HG03108 (cell line): ENCODE results near the gene ECHS1.
"Not testable (repeated sequence)": the region's sequence is repeated elsewhere in the genome, so short reads cannot be mapped to it uniquely, and the experiment has no call there.

ENCODE experiments used
- ATAC-seq: cut with Tn5 transposase; IDR thresholded peaks from one replicate; pipeline ENCODE4 v1.9.1; 2021; ENCODE audit warnings: moderate library complexity; ENCODE audit not compliant: unreplicated experiment

ECHS1 gene

GRCh38 chr10:133400624-133401424 lies 27.7 kb upstream of the ECHS1 start:
- ATAC-seq: peak; percentile 75

GRCh38 chr10:133399123-133399601 lies 26.0 kb upstream of the ECHS1 start:
- no peak for ATAC-seq

- ATAC-seq: no peak
Observed at GRCh38 chr10:133397938-133398337, 24.8 kb upstream of the ECHS1 start.

- ATAC-seq: no peak
Observed at GRCh38 chr10:133396035-133396624, 23.0 kb upstream of the ECHS1 start.

GRCh38 chr10:133394801-133395221 lies 21.7 kb upstream of the ECHS1 start:
- no peak for ATAC-seq

- ATAC-seq: peak; percentile 62
Observed at GRCh38 chr10:133394064-133394663, 21.0 kb upstream of the ECHS1 start, which contains the start of gene MTG1. Gene MTG1 (plus strand): TSS chr10:133394157. CDS start chr10:133394221, 64 bp downstream.

GRCh38 chr10:133393401-133394063 lies 20.4 kb upstream of the ECHS1 start:
- ATAC-seq: no peak

- no peak for ATAC-seq
Observed at GRCh38 chr10:133391761-133392518, 18.8 kb upstream of the ECHS1 start.

- ATAC-seq: no peak
Observed at GRCh38 chr10:133391249-133391635, 18.1 kb upstream of the ECHS1 start.

GRCh38 chr10:133390597-133391248 lies 17.6 kb upstream of the ECHS1 start:
- ATAC-seq: no peak

GRCh38 chr10:133388973-133389818 lies 16.0 kb upstream of the ECHS1 start:
- ATAC-seq: peak; percentile 76

GRCh38 chr10:133388236-133388972 lies 15.2 kb upstream of the ECHS1 start:
- ATAC-seq: no peak

- not testable (repeated sequence) for ATAC-seq
Observed at GRCh38 chr10:133386951-133387350, 13.8 kb upstream of the ECHS1 start.

- ATAC-seq: no peak
Observed at GRCh38 chr10:133385214-133385613, 12.1 kb upstream of the ECHS1 start.

GRCh38 chr10:133384071-133384470 lies 10.9 kb upstream of the ECHS1 start:
- no peak for ATAC-seq

- ATAC-seq: no peak
Observed at GRCh38 chr10:133383551-133383950, 10.4 kb upstream of the ECHS1 start.

- no peak for ATAC-seq
Observed at GRCh38 chr10:133381036-133381435, 7.9 kb upstream of the ECHS1 start.
